Activated CD8-positive, alpha-beta memory T cell treated with anti-CD3 and anti-CD28 coated beads, Interleukin-2, amount 50 U/mL, for 24 hours (primary cell): ENCODE data around the gene CORO1C.
"Not testable (repeated sequence)": the region's sequence is repeated elsewhere in the genome, so short reads cannot be mapped to it uniquely, and the experiment has no call there.

Experiments used
- DNase-seq: peaks from one replicate; pipeline ENCODE4 v3.0.0-alpha.2; 2020; ENCODE audit errors: extremely low read depth

CORO1C gene

DNA sequence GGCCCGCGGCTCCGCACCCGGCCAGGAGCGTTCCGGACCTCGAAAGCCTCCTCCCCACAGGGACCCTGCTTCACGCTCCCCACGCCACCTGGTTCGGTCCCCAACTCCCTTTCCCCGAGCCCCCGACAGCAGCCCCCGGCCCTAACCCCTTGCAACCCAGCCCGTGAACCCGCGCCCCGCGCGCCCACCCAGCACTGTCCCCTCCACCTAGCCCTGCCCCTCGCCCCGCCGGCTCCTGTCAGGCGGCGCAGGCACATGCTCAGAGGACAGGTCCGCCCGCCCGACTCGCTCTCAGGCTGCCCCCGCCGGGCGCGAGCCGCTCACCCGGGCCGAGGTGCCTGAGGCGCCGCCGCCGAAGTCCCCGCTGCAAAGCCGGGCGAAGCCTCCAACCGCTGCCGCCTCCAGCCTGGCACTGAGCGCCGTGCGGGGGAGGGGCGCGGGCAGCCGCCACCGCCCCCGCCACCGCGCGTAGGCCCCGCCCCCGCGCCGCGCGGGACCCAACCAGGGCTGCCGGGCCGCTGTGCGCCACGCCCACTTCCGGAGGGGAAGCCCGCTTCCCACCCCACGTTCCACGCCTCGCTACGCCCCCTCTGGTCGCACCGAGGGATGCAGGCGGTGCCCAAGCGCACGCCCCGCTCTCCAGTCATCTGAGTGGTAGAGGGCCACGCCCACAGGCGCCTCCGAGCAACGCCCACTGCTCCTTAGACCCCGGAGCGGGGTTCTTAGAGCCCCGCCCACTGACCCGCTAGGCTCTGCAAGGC lies at the start of gene CORO1C:
Gene CORO1C, minus strand, starts transcription at position 414 of the 761 bp plus-strand sequence. CDS start 30,200 bp downstream, outside the sequence.
- peak; percentile 75 for DNase-seq

DNA sequence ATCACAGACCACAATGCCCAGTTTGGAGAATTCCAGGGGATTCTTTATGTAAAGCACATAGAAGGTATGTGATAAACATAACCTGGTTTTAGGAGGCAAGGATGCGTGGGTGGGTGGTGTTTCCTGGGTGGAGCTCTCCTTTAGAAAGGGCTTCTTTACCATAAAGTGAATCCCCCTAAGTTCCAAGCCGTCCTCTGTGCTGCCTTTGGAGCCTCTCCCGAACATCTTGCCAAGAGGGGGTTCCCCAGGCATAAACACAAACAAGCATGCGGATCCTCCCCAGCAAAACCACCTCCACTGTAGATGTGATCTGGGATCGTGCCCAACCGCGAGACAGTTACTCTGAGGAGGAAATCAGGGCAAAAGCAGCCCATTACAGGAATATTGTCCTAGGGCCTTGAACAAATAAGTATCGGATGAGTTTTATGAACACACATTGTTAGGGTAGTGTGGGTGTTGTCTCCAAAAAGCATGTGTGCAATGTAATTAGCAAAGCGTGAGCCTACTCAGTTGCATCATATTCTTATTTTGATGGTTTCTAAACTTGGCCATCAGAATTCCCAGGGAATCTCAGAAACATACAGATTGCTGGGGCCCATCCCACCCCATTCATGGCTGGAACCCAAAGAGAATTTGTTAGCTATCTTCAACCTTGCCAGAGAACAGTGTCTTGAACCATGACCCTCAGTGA lies 48.8 kb upstream of the CORO1C start:
- no peak for DNase-seq

GRCh38 chr12:108778053-108778452 lies 46.7 kb upstream of the CORO1C start:
- DNase-seq: no peak

DNA sequence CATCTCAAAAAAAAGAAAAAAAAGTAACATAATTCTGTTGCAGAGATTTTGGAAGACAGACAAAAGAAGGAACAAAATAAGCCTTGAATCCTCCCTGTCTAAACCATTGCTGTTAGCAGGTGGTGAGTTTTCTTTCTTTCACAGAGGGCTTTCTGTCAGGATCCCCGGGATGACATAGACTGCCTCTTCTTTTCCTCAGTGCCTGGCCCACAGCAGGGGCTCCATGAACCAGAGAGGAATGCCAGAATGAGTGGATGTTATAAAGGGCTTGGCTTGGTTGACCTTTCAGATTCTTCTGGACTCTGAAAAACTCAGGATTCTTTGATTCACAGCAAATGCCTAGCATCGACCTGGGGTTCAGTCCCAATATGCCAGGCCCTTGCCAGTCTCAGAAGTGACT lies 45.8 kb upstream of the CORO1C start:
- DNase-seq: no peak

DNA sequence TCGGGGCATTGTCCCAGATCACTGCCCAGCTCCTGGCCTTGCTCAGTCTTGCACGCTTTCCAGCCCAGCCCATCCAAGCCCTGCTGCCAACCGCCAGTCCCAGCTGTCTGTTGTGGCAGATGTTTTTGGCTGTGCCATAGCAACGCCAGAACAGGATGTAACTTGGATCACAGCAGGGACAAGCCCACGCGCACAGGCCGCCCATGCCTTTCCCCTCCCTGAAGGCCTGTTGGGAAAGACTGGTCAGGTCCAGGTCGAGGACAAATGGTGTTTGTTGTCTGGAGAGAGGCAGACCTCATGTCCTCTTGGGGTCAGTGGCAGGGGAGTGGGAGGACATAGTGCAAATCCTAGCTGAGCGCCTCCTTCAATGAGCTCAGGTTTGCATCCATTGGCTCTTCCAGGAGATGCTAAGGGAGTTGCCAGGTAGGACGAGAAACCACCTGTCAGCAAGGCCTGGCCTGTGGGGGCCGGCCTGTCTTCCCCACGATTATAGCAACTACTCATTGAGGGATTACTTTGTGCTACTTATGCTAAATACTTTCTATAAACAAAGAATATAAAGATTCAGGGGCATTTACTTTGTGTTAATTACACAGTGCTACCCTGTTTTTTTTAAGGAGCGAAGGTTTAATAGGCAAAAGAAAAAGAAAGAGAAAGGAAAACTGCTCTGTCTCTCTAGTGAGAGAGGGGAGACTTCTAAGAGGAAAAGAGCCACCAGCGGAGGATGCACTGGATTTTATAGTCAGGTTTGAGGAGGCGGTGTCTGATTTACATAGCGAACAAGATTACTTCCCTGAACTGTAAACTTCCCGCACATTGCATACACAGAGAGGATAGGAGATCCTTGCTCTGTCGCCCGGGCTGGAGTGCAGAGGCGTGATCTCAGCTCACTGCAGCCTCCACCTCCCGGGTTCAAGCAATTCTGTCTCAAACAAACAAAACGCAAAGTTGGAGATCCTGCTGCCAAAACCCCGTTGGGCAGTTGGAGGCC lies 42.8 kb upstream of the CORO1C start:
- DNase-seq: no peak

GRCh38 chr12:108772891-108773797 lies 41.8 kb upstream of the CORO1C start:
- no peak for DNase-seq

GRCh38 chr12:108772247-108772646 lies 40.9 kb upstream of the CORO1C start:
- DNase-seq: no peak

DNA sequence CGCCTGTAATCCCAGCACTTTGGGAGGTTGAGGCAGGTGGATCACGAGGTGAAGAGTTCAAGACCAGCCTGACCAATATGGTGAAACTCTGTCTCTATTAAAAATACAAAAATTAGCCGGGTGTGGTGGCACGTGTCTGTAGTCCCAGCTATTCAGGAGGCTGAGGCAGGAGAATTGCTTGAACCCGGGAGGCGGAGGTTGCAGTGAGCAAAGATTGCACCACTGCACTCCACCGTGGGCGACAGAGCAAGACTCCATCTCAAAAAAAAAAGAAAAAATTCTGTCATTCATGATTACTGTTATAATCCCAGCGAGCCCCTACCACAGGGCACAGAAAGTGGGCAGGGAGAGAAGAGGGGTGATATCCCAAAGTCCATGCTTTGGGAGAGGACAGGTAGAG lies 40.5 kb upstream of the CORO1C start:
- DNase-seq: not testable (repeated sequence)

DNA sequence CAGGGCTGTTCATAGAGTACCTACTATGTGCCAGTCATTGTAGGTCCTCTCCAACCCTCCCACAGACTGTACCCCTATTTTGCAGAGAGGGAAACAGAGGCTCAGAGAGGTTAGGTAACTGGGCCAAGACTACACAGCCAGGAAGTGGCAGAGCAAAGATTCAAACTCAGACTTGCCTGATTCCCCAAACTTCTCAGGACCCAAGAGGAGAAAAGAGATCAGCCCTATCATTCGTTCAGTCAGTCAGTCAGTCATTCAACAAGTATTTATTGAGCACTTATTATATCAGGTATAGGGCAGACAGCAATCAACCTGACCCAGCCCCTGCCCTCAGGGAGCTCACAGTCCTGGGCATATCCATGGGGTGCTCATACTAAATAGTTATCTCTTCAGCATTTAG lies 39.6 kb upstream of the CORO1C start:
- no peak for DNase-seq

DNA sequence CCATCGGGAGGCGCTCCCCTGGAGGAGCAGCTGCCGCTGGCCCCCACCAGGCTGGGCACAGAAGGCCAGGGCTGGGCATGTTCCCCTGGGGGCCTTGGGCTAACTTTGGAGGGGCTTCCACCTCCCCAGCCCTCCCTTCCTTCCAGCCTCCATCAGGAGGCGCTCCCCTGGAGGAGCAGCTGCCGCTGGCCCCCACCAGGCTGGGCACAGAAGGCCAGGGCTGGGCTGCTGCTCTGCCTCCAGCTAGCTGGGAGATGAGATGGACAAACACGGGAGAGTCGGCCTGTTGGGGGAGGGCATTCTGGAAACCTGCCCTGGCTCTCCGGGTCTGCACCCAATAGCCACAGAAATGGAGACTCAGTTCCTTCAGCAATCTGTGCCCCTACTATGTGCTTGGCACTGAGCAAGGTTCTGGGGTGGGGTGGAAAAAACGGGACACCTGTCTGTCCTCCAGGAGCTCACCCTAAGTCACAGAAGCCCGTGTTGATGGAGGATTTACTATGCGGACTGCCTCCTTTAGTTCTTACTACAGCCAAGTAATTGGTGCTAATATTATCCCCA lies 39.0 kb upstream of the CORO1C start:
- DNase-seq: no peak

- DNase-seq: no peak
Observed at GRCh38 chr12:108768591-108769500, 37.5 kb upstream of the CORO1C start.

- no peak for DNase-seq
Observed at GRCh38 chr12:108766294-108766693, 35.0 kb upstream of the CORO1C start.

GRCh38 chr12:108765289-108765764 lies 34.0 kb upstream of the CORO1C start:
- DNase-seq: no peak

DNA sequence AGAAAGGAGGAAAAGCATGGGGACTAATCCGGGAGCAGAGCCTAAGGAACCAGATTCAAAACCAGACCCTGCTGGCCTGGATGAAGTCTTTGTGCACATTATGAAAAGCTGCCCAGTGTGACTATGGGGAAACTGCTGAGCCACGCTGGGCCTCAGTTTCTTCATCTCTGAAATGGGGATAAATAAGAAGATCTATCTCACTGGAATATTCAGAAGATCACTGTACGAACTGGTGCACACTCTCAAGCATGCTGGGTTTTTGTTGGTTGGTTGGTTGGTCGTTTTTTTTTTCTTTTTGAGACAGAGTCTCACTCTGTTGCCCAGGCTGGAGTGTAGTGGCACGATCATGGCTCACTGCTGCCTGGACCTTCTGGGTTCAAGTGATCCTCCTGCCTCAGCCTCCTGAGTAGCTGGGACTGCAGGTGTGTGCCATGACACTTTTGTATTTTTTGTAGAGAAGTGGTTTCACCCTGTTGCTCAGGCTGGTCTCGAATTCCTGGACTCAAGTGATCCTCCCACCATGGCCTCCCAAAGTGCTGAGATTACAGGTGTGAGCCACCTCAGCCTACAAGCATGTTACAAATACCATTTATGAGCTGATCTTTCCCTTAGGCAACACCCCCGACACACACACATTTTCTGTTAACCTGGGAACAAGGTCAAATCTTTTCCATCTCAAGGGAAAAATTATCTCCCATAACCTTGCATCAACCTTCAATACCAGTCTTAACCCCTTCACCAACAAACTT lies 33.4 kb upstream of the CORO1C start:
- no peak for DNase-seq

- DNase-seq: no peak
Observed at GRCh38 chr12:108761226-108761625, 29.9 kb upstream of the CORO1C start.

GRCh38 chr12:108759924-108760323 lies 28.6 kb upstream of the CORO1C start:
- DNase-seq: no peak

DNA sequence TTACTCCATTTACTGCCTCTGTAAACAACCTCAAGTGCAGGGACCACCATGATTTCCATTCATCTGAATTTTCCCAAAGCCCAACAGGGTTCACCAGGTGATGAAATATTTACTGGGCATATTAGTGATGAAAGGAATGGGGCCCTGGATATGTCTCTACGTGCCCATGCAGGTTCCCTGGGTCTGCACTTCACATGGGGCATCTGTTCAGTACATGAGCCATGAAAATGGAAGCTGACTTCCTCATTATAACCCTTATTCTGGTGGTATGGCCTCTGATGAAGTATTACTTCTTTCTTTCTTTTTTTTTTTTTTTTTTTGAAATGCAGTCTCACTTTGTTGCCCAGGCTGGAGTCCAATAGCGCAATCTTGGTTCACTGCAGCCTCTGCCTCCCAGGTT lies 26.5 kb upstream of the CORO1C start:
- no peak for DNase-seq

DNA sequence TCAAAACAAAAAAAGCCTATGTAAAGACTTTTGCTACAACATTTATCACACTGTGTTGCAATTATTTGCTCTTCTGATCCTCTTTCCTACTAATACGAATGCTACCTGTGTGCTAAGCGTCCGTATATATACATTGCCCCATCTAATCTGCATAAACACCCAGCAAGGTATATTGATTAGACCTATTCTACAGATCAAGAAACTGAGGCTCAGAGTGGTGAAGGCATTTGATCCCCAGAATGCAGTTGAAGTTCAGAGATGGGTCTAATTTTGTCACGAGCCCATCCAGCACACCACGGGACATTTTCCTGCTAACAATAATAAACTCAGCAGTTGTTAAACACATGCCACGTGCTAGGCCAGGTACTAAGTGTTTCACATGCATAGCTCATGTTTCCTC lies 25.1 kb upstream of the CORO1C start:
- no peak for DNase-seq

GRCh38 chr12:108755481-108755880 lies 24.2 kb upstream of the CORO1C start:
- no peak for DNase-seq
